ENCODE data around the gene CASP5.
"Not testable (repeated sequence)": the region's sequence is repeated elsewhere in the genome, so short reads cannot be mapped to it uniquely, and the experiment has no call there.

Gene CASP5

DNA sequence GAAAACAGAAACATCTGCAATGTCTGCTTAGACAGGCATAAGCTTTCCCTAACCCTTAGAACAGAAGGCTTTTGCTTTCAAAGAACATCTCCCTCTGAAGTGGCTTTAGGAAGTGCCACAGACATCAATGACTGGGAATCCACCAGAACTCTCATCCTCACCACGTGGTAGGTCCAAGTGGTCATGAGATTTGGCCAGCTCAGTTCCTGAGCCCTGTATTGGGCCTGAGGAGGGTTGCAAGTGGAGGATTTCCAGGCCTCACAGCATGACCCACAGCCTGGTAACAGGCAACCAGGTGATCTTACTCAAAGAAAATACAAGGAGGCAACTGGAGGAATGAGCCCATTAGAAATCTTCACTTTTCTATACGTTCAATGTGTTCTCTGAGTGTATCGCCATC lies 10.4 kb upstream of the CASP5 start:
- DNase-seq: no peak

DNA sequence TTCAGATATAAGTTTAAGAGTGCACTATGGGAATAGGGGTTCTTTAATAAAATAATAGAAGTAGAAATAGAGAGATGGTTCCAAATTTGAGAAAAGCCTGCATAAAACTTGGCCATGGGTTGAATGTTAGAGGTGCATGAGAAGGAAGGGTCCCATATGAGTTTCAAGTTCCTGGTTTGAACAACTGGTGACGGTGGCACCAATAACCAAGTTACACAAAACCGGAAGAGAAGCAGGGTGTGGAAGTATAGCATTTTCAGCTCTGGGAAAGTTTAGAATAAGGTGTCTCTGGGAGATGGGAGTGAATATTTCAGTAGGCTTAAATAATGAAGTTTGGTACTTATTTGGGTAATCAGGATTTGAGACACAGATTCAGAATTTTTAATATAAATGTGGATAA lies 9.5 kb upstream of the CASP5 start:
- no peak for DNase-seq

DNA sequence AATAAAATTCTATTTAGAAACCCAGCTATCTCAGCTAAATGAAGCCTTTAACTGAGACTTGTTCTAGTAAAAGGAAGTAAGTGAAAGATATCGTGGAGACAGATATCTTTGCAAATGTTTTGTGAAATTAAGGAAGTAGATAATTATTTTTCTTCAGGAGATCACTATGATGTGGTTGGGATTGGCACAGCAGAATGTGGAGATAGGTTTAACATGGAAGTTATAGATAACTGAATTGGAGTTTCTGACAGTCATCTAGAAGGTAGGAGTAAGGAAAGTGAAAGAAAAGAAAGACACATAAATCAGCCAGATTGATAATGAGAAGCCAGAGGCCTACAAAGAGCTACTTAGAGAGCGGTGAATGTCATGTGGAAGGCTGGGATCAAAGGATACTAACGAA lies 4.7 kb upstream of the CASP5 start:
- no peak for DNase-seq

DNA sequence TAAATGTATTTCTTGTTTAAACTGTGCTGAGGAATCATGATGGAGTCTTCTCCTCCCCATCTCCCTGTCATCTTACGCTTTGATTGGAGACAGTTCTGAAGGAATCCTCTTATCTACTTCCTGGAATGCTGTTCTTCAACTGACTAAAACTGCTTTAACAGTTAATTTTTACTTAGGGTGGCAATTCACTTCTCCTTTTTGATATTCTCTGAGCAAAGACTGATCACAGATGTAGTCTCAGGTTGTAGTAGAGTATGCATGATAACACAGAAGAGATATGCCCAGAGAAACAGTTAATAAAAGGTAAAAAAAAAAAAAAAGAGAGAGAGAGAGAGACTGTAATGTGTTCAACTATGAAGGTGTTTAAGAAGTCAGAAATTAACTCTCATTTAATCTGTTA lies 1.4 kb upstream of the CASP5 start:
- DNase-seq: no peak

DNA sequence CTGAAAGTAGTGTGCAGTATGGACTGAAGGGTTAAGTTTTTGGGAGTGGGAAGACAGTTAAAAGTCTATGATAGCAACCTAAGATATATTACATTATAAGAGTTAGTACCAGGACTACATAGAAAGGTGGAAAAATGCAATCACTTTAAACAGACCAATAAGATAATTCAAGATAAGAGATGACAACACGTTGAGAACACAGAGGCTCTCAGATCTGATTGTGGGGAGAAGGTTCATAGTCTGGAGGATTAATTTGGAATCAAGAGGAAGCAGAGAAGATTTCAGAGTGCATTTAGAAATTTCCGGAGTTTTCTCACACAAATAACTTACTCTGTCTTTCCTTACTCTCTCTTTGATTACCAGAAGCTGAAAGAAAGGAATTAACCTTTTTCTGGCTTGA lies 441 bp downstream of the CASP5 start:
- DNase-seq: no peak

DNA sequence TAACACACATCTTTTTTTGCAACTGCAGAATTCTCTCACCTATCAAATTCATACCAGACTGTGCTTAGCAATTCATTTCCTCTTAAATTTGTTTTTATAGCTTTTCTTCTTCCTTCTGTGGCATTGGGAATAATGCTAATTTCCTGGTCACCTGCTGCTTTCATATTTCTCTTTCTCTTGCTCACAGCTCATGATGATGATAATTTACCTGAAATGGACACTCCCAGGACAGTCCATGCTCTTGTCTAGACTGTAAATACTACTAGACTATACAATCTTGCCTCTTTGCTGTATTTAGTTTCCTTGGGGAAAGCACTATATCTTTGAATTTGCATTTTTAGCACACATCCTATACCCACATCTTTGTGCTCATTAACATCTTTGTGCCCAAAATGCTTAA lies 15.5 kb downstream of the CASP5 start:
- no peak for DNase-seq

DNA sequence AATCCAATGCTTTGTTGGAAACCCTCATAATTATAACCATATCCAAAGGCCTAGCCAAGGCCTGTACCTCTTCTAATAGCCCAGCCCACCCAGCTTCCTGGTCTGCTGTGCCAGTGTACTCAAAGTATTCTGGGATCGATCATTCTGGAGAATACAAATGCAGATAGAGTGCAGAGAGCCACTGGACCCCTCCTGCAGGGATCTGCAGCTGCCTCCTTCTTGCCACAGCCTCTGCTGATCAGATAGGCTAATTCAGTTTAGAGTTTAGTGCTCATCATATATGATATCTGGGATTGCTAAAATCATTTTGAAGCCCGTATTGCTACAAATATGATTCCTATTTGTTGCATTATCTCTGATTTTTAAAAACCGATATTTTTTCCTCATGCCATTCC lies 17.5 kb downstream of the CASP5 start:
- DNase-seq: no peak

DNA sequence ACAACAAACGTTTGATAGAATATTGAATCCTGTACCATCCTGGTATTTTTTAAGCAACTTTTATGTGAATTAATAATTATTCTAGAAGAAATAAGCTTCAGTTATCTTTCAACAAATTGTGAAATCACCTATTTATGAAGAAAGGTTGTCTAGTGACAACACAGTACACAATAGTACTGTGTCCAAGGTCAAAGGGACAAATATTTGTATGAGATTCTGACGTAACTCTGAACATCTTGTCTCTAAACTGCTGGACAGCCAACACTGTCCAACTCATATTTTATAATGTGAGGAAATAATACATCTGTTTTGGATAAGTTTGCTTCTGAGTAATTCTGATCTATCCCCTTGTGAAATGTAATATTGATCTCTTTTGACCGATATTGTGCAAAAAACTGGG lies 18.9 kb downstream of the CASP5 start:
- DNase-seq: no peak

DNA sequence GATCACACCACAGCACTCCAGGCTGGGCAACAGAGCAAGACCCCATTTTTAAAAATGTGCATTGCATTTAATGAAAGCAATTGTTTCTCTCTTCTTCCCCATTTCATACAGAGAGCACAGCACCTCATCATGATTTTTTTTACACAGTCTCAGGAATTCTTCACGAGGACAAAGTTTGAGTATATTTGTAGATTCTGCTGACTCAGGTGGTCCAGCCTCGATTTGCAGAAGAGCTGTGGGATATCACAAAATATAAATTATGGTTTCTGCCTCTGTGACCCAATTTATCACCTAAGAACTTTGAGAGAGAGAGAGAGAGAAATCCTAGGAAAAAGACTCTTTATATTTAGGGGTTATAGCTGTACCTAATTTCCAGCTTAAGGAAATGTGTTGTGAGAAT lies 19.8 kb downstream of the CASP5 start:
- DNase-seq: no peak

DNA sequence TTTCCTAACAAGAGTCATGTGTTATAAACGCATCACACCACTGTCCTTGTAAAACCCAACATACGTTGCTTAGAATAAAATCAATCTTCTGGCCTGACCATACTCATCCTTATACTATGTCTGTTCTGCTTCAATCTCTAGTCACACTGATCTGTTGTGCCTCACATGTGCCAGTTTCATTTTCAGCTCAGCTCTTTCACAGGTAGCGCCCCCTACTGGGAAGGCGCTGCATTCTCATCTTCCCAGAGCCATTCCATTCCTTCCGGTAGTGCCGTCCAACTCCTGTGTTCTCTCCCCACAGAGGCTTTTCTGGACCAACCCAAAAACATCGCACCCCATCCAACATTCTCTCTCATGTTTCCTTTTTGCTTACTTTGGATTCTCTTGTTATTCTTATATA lies 22.2 kb downstream of the CASP5 start:
- DNase-seq: no peak

DNA sequence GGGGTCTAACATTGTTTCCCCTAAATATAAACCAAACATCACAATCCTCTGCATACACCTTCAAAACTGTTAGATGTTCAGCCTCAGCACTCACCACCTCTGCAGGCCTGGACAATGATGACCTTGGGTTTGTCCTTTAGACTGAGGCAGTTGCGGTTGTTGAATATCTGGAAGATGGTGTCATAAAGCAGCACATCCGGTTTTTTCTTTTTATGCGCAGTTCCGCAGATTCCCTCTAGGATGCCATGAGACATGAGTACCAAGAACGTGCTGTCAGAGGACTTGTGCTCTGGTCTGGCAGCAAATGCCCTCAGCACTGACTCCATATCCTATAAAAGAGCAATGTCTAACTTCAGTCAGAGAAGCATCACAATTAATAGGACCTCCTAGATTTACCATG lies 22.8 kb downstream of the CASP5 start:
- DNase-seq: no peak

DNA sequence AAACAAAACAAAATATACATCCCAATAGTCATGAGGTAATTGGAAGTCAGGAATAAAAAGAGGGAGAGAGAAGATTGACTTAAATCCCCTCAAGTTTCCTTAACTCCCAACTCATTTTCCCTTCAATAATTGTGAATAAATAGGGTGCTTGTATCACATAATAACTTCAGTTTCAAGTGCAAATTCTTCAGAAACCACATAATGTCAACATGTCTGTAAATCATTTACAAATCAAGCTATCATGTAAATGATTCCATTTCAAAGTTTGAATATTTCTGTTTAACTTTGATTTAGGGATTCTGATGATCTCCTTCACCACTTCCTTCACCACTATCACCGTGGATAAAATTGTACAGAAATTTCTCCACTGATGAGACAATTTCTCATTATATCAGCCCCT lies 23.2 kb downstream of the CASP5 start:
- DNase-seq: no peak

DNA sequence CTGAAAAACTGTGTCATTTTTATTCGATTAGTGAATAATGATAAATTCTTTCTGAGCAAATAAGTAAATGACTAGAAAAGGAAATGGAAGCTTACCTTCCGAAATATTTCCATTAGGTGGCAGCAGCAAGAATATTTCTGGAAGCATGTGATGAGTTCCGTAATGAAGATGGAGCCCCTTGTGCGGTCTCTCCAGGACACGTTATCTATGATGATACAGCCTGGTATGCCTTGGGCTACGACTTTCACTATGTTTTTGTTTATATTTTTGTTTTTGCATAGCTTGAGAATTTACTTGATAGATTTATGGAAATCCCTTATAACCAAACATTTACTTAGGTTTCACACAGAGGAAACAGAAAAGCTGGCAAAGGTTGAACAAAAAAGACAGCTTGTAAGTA lies 25.7 kb downstream of the CASP5 start:
- DNase-seq: no peak

DNA sequence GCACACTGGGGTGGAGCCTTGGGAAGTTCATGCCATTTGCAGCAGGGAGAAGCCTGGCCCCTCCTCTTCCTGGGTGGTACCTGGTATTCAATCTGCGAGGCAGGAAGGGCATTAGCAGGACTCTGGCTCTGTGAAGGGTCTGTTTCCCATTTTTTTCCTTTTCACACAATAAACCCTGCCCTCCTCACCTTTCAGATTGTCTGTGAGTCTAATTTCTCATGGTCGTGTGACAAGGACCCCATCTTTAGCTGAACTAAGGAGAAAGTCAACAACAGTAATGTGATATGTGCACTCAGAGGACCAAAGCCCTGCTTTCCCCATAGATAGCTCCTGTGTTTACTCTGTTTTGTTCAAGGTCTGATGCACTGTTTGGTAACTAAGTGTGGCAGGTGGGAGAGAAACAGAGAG lies 28.0 kb downstream of the CASP5 start:
- DNase-seq: no peak

DNA sequence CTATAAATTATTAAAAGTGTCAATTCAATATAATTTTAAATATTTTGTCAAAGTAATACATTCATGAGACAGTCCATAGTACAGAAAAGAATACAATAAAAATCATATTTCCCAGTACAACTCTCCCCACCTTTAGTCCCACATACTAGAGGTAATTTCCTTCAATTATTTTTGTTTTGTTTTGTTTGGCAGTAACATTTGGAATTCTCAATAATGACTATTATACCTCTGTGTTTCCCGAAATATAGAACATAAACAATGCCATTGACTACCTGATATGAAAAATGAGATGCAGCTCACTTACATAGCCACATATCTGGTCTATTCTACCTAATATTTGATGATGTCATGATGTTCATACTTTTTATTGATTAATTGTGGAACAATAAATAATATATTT lies 30.2 kb downstream of the CASP5 start:
- no peak for DNase-seq

DNA sequence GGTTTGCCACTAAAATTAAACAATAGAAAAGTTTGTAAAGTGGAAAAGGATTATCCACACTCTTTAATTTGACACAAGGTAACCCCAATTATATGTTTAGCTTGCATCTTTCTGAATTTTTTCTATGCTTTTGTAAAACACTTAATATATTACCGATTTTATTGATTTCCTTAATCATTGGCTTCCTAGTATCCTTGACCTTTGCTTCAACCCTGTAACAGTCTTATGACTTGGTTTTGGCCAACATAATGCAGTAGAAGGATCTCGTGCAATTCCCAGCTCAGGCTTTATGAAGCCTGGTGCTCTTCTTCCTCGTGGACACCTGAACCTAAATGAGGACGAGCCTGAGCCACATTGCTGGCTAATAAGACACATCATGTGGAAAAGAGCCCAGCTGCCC lies 31.0 kb downstream of the CASP5 start:
- no peak for DNase-seq

DNA sequence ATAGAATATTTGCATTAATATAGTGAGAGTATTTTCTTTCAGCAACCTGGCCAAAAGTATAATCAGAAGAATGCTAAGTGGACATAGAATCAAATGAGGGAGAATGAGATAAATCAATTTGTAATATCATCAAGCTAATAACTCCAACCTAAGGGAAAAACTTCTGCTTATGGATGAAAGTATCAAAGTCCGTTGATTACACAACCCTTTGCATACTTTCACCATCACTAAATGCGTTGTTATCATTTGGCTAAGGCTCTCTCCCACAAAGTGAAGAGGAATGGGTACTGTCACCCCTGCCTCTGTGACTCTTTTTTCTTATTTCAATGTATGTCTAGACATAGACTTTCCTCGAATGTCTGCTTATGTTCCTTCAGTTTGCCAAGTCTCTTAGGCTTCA lies 38.2 kb downstream of the CASP5 start:
- no peak for DNase-seq

DNA sequence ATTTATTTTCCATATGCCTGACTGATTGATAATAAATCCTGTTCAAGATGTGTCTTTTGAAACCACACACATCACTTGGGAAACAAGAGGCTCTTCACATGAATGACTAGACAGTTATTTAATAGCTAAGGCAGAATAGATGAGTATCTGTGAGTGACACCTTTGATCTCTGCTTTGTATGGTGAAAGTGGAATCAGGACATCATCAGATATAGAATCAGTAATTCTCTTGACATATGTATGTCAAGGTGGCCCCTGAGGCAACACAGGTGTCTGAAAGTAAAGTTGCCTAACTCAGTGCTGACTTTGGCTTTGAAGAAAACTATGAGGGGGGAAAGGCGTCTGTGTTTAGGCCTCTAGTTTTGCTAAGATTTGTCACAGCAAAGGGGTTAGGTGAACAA lies 43.1 kb downstream of the CASP5 start:
- DNase-seq: no peak

DNA sequence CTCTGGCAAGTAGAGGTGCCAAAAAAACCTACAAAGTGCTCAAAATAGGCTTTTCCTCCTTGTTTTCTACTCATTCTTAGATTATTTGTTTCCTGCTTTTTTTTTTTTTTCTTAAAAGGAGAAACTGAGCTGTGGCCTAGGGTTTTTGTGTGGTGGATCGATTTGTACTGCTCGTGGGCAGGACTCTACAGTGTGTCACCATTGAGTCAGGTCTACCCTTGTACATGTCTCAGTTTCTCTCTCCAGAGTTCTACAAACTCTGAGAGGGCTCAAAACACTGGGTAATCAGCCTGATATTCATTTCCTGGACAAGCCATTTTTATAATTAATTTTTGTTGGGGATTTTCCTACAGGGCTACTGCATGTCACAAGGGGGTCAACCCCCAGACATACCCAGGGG lies 49.4 kb downstream of the CASP5 start:
- DNase-seq: no peak

DNA sequence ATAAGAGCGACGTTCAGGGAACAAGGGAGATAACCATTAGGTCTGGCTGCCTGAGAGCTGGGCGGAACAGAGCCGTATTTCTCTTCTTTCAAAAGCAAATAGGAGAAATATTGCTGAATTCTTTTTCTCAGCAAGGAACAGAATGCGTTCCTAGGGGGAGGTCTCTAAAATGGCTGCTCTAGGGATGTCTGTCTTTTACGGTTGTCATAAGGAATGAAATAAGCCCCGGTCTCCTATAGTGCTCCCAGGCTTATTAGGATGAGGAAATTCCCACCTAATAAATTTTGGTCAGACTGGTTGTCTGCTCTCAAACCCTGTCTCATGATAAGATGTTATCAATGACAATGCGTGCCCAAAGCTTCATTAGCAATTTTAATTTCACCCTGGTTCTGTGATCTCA lies 50.0 kb downstream of the CASP5 start:
- DNase-seq: not testable (repeated sequence)

DNA sequence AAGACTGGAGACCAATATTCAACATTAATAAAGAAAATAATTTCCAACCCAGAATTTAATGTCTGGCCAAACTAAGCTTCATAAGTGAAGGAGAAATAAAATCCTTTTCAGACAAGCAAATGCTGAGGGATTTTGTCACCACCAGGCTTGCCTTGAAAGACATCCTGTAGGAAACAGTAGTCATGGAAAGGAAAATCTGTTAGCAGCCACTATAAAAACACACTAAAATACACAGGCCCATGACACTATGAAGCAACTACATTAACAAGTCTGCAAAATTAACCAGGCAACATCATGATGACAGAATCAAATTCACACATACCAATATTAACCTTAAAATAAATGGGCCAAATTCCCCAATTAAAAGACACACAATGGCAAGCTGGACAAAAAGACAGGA lies 52.2 kb downstream of the CASP5 start:
- DNase-seq: no peak

DNA sequence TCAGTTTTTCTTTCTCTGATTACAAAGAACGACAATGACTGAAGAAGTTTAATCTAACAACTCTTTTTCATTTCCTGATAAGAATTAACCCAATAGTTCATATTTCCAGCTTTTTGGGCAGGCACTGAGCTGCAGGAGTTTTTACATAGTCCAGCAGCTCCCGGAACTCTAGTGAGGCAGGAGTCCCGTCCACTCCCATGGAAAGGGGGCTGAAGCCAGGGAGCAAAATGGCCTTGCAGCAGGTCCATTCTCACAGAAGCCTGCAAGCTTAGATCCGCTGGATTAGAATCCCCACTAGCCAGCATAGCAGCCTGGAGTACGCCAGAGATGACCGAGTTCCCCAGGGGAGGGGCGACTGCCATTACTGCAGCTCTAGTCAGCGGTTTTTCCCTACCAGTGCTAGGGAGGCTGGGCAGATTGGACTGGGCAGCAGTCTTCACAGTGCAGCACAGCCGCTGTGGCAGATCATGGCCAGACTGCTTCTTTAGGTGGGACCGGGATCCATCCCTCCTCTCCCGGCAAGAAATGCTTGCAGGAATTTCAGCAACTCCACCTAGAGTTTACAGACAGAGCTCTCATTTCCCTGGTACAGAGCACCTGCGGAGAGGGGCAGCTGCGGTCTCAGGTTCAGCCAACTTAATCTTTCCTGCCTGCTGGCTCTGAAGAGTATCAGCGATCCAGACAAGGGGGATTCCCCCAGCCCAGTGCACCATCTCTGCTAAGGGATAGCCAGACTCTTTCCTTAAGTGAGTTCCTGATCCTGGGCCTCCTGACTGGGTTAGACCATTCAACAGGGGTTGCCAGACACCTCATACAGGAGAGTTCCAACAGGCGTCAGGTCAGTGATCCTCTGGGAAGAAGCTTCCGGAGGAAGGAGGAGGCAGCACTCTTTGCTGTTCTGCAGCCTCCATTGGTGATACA lies 53.9 kb downstream of the CASP5 start:
- DNase-seq: no peak

DNA sequence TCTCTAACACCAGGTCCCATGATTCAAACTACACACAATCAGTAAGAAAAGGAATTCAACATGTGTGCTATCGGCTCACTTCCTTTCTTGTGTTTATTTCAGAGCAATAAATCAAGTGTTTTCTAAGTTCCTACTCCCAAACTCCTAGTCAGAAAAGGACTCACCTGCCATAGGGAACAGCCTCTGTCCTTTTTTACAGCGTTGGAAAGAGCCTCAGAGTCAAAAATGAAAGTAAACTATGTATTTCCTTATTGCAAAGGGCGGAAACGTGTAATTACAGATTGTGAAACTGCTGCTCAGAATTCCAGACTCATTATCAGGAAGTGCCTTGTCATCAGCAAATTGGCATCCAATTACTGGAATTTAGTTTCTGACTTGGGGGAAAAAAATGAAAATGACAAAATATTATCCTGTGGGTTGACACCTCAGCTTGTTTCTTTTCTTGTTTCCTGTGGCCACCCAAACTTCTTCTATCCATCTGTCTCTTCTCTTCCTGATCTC lies 54.6 kb downstream of the CASP5 start, which contains the start of gene CASP4:
Gene CASP4, minus strand, starts transcription at position 220 of the 501 bp plus-strand sequence. Its CDS starts 49 bp downstream, at position 171.
- no peak for DNase-seq

DNA sequence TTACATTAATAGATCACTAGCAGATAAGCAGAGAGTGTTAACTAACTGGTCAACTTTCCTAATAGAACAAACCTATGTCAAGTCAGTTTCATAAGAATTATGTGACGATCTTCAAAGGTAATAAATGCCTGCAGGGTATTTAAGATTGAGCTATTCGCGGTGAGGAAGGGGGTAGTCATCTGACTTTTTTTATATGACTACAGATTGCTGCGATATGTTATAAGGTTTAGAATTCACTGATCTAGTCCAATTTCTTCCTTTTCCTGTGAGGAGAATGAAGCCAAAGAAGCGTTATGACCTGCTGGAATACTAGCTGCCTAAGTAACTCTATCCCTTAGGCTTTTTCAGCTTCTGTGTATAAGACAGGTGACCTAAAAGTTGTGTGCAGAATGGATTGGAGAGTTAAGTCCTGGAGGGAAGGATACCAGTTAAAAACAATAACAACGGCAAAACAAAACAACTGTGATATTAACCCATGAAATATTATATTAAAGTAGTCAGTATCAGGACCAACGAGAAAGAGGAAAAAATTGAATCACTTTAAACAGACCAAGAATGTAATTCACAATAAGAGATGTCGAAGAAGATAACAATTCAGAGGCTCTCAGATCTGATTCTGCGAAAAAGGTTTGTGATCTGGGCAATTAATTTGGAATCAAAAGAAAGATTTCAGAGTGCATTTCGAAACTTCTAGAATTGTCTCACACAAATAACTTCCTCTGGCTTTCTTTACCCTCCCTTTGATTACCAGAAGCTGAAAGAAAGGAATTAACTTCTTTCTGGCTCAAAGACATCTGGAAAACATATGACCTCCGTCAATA lies 55.2 kb downstream of the CASP5 start:
- no peak for DNase-seq
